GM21723 (cell line): ENCODE measurements around the gene CLEC2A.
"Not testable (repeated sequence)": the region's sequence is repeated elsewhere in the genome, so short reads cannot be mapped to it uniquely, and the experiment has no call there.

Experiments
- ATAC-seq: cut with Tn5 transposase; IDR thresholded peaks from one replicate; pipeline ENCODE4 v1.9.1; 2021; ENCODE audit warnings: mild to moderate bottlenecking, moderate library complexity; ENCODE audit not compliant: unreplicated experiment

Gene CLEC2A

DNA sequence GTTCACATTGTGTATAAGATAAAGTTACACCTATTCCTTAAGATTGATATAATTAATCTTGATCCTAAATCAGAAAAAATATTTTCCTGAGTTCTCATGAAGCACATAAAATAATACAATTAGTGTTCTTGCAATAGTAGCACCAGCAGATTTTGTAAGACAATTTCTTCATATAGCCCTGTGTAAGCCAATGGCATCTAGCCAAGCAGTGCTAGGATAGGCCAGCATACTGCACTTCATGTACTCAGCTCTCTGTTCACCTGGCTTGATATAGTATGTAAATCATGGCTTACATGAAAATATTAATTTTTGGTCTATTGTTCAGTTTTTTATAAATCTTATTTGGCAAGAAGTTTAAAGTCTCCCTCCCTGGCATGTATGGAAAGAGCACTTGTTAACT, 49.0 kb downstream of the CLEC2A start:
- ATAC-seq = no peak

DNA sequence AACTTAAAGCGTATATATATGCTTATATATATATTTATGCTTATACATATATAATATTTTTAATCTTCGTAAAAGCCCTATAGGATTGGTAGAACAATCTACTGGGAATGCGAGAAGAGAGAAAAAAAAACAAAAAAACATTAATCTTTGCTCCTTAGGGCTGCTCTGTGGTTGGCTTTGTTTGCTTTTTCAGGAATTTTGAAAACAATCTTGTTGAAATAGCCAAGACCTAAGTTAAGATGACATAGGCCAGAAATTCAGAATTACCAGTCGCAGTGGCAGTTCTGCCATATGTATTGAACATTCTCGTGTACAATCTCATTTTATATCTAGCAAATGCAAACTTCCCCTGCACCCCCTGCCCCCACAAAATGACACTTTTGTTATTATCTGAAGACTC, 50.2 kb downstream of the CLEC2A start:
- ATAC-seq = no peak

DNA sequence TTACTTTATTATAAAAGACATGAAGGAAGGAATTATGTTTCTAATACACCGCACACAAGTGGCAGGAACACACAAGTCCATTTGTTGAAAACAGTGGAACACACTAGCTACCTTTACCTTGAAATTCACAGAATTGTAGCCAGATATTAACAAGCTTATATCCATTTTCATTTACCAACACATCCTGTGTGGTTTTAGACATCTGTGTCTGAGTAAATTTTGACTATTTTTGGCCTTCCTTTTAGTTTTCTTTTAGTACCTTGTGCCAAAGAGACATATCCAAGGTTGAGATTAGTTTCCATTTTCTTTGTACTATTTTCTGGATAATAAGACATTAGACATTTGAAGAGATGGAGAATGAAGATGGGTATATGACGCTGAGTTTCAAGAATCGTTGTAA, 50.9 kb downstream of the CLEC2A start, which contains the start of gene KLRF2:
Gene KLRF2, plus strand, starts transcription at position 244 of the 400 bp plus-strand sequence. Its CDS starts 107 bp downstream, at position 351.
- ATAC-seq = no peak

- no peak for ATAC-seq
Measured at GRCh38 chr12:9880532-9881078, 51.6 kb downstream of the CLEC2A start.

- ATAC-seq = not testable (repeated sequence)
Measured at GRCh38 chr12:9876120-9876519, 56.0 kb downstream of the CLEC2A start.

DNA sequence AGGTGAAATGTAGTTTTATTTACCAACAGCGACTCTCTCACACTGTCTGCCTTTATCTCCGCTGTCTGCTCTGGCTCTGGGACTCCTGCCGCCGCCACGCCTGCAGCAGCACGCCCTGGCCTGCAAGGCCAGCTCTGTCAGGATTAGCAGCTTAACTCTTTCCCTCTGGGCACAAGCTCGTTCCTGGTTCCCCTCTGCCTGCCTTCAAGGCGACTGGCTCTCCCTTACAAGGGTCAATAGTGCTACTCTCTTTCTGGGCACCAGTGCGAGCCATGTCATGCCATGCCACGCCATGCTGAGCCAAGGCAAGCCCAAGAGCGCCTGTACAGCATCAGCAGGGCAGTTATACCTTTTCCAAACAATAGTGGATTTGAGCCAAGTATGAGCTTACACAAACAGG, 59.4 kb downstream of the CLEC2A start:
- no peak for ATAC-seq

- no peak for ATAC-seq
Measured at GRCh38 chr12:9872162-9872561, 60.0 kb downstream of the CLEC2A start.

DNA sequence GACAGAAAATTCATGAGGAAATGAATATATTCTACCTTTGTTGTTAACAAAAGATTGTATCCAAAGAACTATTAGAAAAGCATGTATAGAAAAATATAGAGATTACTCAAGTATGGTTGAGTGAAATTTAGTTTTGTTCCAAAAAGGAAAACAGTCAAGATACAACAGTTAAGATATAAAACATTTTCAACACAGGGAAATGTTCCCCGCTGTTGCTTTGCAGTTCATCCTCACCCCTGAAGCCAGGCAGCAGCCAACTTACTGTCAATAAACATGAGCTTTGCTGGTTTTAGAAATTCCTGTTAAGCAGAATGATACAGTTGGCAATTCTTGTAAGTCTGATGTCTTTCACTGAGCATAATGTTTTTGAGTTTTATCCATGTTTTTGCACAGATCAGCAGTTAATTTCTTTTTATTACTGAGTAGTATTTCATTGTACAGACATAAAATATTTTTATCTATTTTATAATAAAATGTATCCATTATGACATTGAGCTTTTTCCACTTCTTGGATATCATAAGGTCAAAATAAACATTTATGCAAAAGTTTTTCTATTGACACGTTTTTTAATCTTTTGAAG, 61.8 kb downstream of the CLEC2A start:
- ATAC-seq = no peak

- no peak for ATAC-seq
Measured at GRCh38 chr12:9869307-9870161, 62.6 kb downstream of the CLEC2A start, which contains the start of gene CLEC2B. CLEC2B (minus strand) TSS chr12:9869354.

DNA sequence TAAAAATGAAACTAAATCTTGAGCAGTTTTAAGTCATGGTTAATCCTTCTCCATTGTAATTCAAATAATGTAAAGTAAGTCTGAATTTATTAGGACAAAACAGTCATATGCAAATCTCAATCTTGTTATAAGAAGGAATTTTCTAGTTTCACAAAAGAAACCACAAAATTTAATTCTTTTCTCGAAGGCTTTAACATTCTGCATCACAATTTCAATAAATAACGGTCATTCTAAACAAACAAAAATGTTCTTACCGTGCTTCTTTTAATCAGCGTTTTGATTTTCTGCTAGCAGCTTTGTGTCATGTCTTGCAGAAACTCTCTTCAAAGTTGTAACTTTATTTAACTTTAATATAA, 63.2 kb downstream of the CLEC2A start:
- no peak for ATAC-seq

GRCh38 chr12:9868311-9868801, 63.8 kb downstream of the CLEC2A start:
- no peak for ATAC-seq

DNA sequence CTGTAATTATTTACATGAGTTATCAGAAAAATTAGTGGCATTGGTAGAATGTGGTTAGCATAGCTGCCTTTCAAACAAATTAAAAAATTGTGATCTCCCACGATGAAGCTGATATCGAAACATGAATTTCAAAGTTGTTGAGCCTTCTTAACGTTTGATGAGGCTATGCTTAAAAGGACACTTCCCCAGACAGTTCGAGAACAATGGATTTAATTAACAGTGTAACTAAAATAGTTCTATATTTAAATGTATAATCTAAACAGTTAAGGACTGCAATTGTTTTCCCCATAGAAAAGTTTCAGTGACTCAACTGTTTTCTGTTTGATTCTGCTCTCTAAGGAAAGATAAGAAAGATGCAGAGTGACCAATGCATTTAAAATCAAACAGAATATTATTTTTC, 64.6 kb downstream of the CLEC2A start:
- ATAC-seq = no peak

DNA sequence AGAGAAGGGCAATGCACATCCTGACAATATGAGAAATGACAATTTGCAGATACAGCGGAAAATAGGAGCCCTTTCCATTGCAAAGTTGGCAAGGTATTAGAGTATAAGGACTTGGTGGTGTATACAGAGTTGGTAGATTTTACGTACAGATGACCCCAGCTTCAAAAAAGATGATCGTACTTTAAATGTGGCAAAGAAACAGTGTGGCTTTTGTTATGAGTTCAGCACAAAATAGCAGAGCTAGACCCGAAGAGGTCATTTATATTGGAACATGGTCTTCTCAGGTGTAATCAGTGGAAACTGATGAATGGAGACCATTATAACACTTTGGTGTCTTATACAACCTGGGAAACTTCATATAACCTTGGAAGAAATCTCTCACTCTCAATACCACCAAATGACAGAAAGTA, 65.3 kb downstream of the CLEC2A start:
- ATAC-seq = no peak

- ATAC-seq = no peak
Measured at GRCh38 chr12:9864913-9865675, 67.1 kb downstream of the CLEC2A start.
